ENCODE data around the gene FRMD4A.

DNA sequence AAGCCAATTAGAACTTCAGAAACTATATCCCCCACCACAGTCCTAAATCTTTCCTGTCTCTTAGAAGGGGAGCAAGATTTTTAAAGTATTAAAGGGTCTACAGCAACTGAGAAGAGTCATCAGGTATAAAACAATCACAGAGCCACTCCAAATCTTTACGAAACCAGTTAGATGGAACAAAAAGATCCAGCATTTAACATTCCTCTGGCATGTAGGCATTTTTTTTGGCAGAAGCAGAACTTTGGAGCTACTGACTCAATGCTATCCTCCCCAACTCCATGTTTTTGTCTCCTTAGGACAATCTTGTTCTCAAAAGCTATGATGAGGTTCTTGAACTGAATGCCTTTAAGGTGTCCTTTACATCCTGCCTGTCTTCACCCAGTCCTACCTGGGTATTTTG is 410.7 kb downstream of the FRMD4A start:
- TF ChIP-seq, protein P1, sequence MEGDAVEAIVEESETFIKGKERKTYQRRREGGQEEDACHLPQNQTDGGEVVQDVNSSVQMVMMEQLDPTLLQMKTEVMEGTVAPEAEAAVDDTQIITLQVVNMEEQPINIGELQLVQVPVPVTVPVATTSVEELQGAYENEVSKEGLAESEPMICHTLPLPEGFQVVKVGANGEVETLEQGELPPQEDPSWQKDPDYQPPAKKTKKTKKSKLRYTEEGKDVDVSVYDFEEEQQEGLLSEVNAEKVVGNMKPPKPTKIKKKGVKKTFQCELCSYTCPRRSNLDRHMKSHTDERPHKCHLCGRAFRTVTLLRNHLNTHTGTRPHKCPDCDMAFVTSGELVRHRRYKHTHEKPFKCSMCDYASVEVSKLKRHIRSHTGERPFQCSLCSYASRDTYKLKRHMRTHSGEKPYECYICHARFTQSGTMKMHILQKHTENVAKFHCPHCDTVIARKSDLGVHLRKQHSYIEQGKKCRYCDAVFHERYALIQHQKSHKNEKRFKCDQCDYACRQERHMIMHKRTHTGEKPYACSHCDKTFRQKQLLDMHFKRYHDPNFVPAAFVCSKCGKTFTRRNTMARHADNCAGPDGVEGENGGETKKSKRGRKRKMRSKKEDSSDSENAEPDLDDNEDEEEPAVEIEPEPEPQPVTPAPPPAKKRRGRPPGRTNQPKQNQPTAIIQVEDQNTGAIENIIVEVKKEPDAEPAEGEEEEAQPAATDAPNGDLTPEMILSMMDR (conservative IDR thresholded peaks at IDR 0.05 in 1 of 2, IDR thresholded peaks at IDR 0.05 in 1 of 2; ENCODE audit: extremely low read depth in 1 of 2, insufficient read depth in 1 of 2, low read depth in 1 of 2, low read length in 2 of 2) = no peak
- TF ChIP-seq EZH2 (IDR thresholded peaks at IDR 0.05; ENCODE audit: borderline replicate concordance, low read length) = no peak
